T1000 (cell line): ENCODE measurements around the gene DCAF6.

ENCODE experiments used
- DNase-seq: peaks from one replicate; lab custom pipeline; 2025; ENCODE audit warnings: mixed read lengths; lab: John Stamatoyannopoulos, UW

DCAF6 gene

GRCh38 chr1:167968569-167968968, 32.1 kb downstream of the DCAF6 start:
- DNase-seq, result no peak

GRCh38 chr1:167973832-167974231, 37.3 kb downstream of the DCAF6 start:
- DNase-seq, result no peak

- DNase-seq, result no peak
Observed at GRCh38 chr1:167974698-167975097, 38.2 kb downstream of the DCAF6 start.

DNA sequence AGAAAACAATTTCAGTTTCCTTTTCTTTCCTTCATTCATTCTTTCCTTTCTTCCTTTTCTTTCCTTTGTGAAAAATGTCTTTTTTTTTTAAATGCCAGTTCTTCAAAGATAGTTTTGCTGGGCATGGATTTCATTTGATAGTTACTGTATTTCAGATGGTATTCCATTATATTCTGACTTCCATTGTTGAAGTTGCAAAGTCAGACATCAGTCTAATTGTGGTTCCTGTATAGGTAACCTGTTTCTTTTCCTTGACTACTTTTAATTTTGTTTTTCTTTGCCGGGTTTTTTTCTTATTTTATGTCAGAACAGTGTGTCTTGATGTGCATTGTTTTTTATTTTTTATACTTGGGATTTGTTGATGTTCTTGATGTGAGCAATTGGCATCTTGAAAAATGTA, 40.8 kb downstream of the DCAF6 start:
- DNase-seq, result no peak

GRCh38 chr1:167981933-167982332, 45.5 kb downstream of the DCAF6 start:
- DNase-seq, result no peak

GRCh38 chr1:167983797-167984420, 47.4 kb downstream of the DCAF6 start:
- DNase-seq, result no peak

- no peak for DNase-seq
Observed at GRCh38 chr1:167984886-167985489, 48.5 kb downstream of the DCAF6 start.

- no peak for DNase-seq
Observed at GRCh38 chr1:167987174-167987573, 50.7 kb downstream of the DCAF6 start.

DNA sequence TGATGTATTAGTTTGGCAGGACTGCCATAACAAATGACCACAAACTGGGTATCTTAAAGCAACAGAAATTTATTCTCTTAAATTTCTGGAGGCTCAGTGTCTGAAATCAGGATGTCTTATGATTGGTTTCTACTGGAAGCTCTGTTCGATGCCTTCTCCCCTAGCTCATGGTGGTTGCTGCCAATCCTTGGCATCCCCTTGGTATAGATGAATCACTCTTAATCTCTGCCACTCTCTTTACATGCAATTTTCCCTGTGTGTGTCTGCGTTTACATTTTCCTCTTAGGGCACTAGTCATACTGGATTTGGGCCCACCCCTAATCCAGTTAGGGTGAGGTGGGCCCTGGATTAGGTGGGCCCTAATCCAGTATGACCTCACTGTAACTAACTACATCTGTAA, 55.1 kb downstream of the DCAF6 start:
- DNase-seq, result no peak

DNA sequence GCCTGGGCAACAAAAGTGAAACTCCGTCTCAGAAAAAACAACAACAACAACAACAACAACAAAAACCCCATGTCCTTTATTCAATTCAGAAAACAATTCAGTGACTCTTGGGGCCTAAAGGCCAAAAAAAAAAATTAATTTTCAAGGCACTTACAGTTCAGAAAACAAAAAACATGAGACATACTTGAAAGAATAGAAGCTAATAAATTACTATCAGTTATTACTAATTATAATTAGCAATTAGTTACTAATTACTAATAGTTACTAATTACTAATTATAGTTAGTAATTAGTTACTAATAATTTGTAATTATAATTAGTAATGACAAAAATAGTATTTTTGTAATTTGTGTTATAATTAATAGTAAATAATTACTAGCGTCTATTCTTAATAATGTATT, 57.2 kb downstream of the DCAF6 start:
- DNase-seq, result no peak

DNA sequence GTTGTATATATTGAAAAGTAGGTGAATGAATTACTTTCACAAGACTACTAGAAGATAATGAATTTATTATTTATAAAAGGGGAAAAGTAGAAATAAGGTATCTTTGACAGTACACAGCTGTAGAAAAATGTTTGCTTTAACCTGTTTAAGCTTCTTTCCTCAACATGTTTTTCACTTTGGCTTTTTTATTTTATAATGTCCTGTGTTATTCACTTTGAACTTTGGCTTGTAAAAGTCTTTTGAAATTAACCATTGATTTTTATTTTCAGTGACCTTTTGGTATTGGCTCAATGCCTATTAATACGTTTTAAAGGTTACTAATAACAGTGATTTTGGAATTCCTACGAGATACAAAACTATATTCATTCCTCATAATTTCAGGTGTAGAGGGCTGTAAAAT, 58.1 kb downstream of the DCAF6 start:
- DNase-seq, result no peak

GRCh38 chr1:167995038-167995437, 58.6 kb downstream of the DCAF6 start:
- no peak for DNase-seq

DNA sequence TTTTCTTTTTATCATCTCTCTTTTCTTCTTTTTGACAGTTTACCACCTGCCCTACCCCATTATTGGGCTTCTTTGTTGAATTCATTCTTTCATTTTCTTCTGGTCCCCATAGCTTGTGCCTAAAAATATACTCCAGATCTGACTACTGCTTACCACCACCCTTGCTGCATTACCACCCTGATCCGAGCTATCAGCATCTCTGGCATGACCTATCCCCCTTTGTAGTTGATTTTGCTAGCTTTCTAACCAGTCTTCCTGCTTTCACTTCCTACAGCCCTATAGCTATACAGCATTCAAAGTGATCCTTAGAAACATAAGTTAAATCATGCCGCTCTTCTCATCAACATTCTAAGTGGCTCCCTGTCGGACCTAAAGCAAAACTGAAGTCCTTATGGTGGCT, 59.8 kb downstream of the DCAF6 start:
- no peak for DNase-seq

- no peak for DNase-seq
Observed at GRCh38 chr1:167997037-167997575, 60.6 kb downstream of the DCAF6 start.

GRCh38 chr1:167999877-168000276, 63.4 kb downstream of the DCAF6 start:
- DNase-seq, result no peak

- DNase-seq, result no peak
Observed at GRCh38 chr1:168000656-168001055, 64.2 kb downstream of the DCAF6 start.

GRCh38 chr1:168001213-168001612, 64.7 kb downstream of the DCAF6 start:
- DNase-seq, result no peak

DNA sequence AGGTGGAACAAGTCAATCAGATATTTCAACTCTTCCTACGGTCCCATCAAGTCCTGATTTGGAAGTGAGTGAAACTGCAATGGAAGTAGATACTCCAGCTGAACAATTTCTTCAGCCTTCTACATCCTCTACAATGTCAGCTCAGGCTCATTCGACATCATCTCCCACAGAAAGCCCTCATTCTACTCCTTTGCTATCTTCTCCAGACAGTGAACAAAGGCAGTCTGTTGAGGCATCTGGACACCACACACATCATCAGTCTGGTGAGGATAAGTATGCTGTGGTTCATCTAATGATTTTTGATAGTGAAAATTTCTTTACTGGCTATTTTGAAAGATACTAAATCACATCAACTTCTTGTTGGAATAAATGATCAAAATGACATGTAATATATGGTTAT, 68.0 kb downstream of the DCAF6 start:
- no peak for DNase-seq

DNA sequence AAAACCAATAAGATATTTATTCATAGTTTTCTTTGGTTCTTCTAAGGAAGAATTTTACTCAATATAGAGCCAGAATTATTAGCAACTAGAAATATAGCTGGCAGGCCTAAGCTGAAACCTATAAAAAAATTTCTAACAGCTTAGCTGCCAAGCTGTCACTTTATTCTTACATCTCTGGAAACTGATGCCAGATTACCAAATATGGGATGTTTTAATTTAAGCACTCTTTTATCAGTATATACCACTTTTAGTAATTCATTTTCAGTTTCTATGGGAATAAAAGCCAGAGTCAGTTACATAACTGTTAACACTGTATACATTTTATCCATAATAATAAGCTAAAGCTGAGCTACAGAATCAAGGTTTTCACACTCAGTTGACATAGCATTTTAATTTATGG, 69.0 kb downstream of the DCAF6 start:
- DNase-seq, result no peak

- DNase-seq, result no peak
Observed at GRCh38 chr1:168007691-168008090, 71.2 kb downstream of the DCAF6 start.

DNA sequence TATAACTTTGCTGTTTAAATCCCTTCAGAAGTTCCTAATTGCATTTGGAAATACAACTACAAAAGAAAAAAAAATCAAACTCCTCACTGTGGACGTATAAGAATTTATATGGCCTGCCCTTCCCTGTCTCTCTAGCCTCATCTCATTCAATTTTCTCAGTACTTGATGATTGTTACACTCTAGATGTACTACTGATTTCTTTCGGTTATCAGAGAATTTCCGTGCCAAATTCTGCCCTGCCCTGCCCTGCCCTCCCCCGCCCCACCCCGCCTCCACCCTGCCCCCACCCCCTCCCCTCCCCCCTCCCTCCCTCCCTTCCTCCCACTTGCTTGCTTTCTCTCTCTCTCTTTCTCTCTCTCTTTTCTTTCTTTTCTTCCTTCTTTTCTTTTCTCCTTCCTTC, 72.1 kb downstream of the DCAF6 start:
- no peak for DNase-seq

DNA sequence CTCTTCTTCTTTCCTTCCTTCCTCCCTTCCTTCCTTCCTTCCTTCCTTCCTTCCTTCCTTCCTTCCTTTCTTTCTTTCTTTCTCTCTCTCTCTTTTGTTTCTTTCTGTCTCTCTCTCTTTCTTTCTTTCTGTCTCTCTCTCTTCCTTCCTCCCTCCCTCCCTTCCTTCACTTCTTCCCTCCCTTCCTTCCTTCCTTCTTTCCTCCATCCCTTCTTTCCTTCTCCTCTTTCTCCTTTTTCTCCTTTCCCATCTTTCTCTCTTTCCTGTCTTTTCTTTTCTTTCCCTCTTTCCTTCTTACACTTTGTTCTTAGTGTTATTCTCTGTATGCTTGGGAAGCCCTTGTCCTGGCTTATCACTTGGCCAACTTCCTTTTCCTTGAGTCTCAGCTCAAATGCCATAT, 72.8 kb downstream of the DCAF6 start:
- no peak for DNase-seq

DNA sequence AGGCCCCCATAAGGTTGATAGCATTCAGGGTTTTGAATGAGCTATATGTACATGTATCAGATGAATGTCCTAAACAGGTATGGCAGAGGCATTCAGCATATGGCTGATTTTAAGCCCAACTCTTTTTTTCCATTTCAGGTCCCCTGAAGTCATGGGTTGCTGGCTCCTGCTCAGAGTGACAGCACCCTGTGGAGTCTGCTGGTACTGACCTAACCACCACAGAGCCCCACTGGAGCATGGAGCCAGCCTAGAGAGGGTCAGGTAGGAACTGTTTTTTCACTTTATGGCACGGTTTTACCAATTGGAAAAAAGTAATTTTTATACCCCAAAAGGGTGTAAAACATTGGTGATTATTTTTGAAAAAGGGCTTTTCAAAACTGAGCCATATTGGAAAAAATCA, 82.9 kb downstream of the DCAF6 start:
- no peak for DNase-seq

DNA sequence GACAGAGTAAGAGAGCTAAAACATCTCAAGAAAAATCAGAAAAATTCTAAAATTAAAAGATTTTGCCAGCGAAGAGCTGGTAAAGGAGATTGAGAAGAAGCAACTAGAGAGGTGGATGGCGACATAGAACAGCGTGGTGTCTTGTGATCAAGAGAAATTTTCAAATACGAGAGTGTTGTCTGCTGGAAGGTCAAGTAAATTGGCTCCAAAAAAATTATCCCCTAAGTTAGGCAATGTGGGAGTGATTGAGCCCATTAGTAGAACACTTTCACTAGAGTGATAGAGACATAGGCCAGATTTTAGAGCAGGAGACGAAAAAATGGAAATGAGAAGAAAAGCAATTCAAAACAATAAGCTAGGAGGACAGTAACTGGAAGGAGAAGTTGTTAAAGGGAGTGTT, 94.7 kb downstream of the DCAF6 start:
- DNase-seq, result no peak
